ENCODE results near the gene SUMO3.

GRCh38 chr21:44850905-44851657 lies 33.2 kb upstream of the SUMO3 start:
- no peak for TF ChIP-seq CTCF (conservative IDR thresholded peaks at IDR 0.05)
- no peak for TF ChIP-seq EZH2 (IDR thresholded peaks at IDR 0.05; ENCODE audit: low read depth)

Data from PC-9 (cell line).